Neural cell (in vitro differentiated cells): Measurements from ENCODE around the gene POLDIP3. TPM values are rescaled to one million over a fixed set of nuclear protein-coding genes. Genes with fewer than 3 reads are reported as not detected.

Source experiments
- H2AFZ ChIP-seq: fragments of 200-600, 300-800 bp; sonication (generic), shearing (Covaris generic); 2 replicates; pipeline ENCODE4 v1.6.0; 2014; ENCODE audit warnings: low read depth, mild to moderate bottlenecking, antibody characterized with exemption, low read length, moderate library complexity
- H3F3A ChIP-seq: fragments of 200-600 bp; shearing (Covaris generic); 2 replicates; pipeline ENCODE4 v1.6.1; 2016; ENCODE audit warnings: mild to moderate bottlenecking, moderate library complexity, mixed read lengths, antibody characterized with exemption, low read length; ENCODE audit not compliant: insufficient read depth, poor library complexity, severe bottlenecking
- H3K27ac ChIP-seq: fragments of 200-600, 300-800 bp; sonication (generic), shearing (Covaris generic); 2 replicates; pipeline ENCODE4 v1.5.1; 2014; ENCODE audit warnings: mild to moderate bottlenecking, low read length, moderate library complexity
- H3K27me3 ChIP-seq: fragments of 300-800, 200-600 bp; sonication (generic), shearing (Covaris generic); 2 replicates; pipeline ENCODE4 v1.6.0; 2014; ENCODE audit warnings: mild to moderate bottlenecking, low read depth, low read length, moderate library complexity; ENCODE audit not compliant: insufficient read depth
- H3K36me3 ChIP-seq: fragments of 300-800, 200-600 bp; sonication (generic), shearing (Covaris generic); 2 replicates; pipeline ENCODE4 v1.5.1; 2014; ENCODE audit warnings: mild to moderate bottlenecking, antibody characterized with exemption, low read length, moderate library complexity; ENCODE audit not compliant: insufficient read depth
- H3K4me2 ChIP-seq: fragments of 300-800, 200-600 bp; sonication (generic), shearing (Covaris generic); 2 replicates; pipeline ENCODE4 v1.6.0; 2014; ENCODE audit warnings: mild to moderate bottlenecking, low read length
- H3K4me3 ChIP-seq: fragments of 300-800, 200-600 bp; sonication (generic), shearing (Covaris generic); 2 replicates; pipeline ENCODE4 v1.5.1; 2014; ENCODE audit warnings: mild to moderate bottlenecking, low read length, moderate library complexity
- H3K79me2 ChIP-seq: fragments of 200-600 bp; shearing (Covaris generic); replicated peaks from 2 replicates; pipeline ENCODE4 v1.6.0; 2014; ENCODE audit warnings: mild to moderate bottlenecking, low read length, moderate library complexity; ENCODE audit not compliant: insufficient read depth
- H3K9ac ChIP-seq: fragments of 300-800, 200-600 bp; sonication (generic), shearing (Covaris generic); 2 replicates; pipeline ENCODE4 v1.6.1; 2016; ENCODE audit warnings: mild to moderate bottlenecking, low read length, mixed read lengths
- H3K9me2 ChIP-seq: fragments of 200-600 bp; shearing (Covaris generic); 2 replicates; pipeline ENCODE4 v1.6.1; 2016; ENCODE audit warnings: mild to moderate bottlenecking, low read length, mixed read lengths; ENCODE audit not compliant: insufficient read depth
- H3K9me3 ChIP-seq: fragments of 200-600, 300-800 bp; sonication (generic), shearing (Covaris generic); 2 replicates; pipeline ENCODE4 v1.6.1; 2016; ENCODE audit warnings: mild to moderate bottlenecking, mixed run types, low read length, moderate library complexity, mixed read lengths
- H4K20me1 ChIP-seq: fragments of 200-600 bp; shearing (Covaris generic); 2 replicates; pipeline ENCODE4 v1.6.1; 2016; ENCODE audit warnings: mild to moderate bottlenecking, mixed run types; ENCODE audit not compliant: insufficient read depth
- EP300 ChIP-seq: fragments of 450-650 bp; conservative IDR thresholded peaks from 2 replicates; pipeline ENCODE4 v1.6.1; 2014; ENCODE audit warnings: antibody characterized with exemption, mild to moderate bottlenecking, moderate library complexity; ENCODE audit not compliant: poor library complexity, severe bottlenecking
- EZH2 ChIP-seq: fragments of 200-600, 300-800 bp; shearing (Covaris generic), sonication (generic); IDR thresholded peaks from 2 replicates; pipeline ENCODE4 v1.6.1; 2014; ENCODE audit warnings: antibody characterized with exemption, low read length, borderline replicate concordance, mild to moderate bottlenecking; ENCODE audit not compliant: insufficient read depth, poor library complexity, severe bottlenecking
- MXI1 ChIP-seq: fragments of 450-650 bp; conservative IDR thresholded peaks from 2 replicates; pipeline ENCODE4 v1.6.1; 2014; ENCODE audit warnings: antibody characterized with exemption, mild to moderate bottlenecking; ENCODE audit not compliant: poor library complexity, severe bottlenecking
- POLR2AphosphoS5 ChIP-seq: IDR thresholded peaks from 2 replicates; pipeline ENCODE4 v1.6.1; 2012
- RAD21 ChIP-seq: fragments of 450-650 bp; conservative IDR thresholded peaks from 2 replicates; pipeline ENCODE4 v1.6.1; 2014; ENCODE audit warnings: antibody characterized with exemption, mild to moderate bottlenecking, moderate library complexity
- SMC3 ChIP-seq: fragments of 450-650 bp; conservative IDR thresholded peaks from 2 replicates; pipeline ENCODE4 v1.6.1; 2014; ENCODE audit warnings: antibody characterized with exemption, mild to moderate bottlenecking, moderate library complexity; ENCODE audit not compliant: poor library complexity
- TAF1 ChIP-seq: IDR thresholded peaks from 2 replicates; pipeline ENCODE4 v1.6.1; 2012; ENCODE audit warnings: low read depth
- polyA plus RNA-seq: library from polyadenylated mRNA; depleted of rRNA; stranded (reverse); fragments of >200 nt; gene quantifications from 2 replicates; pipeline ENCODE4 v1.2.3, GENCODE V29; 2014
- TF ChIP-seq, protein P1 (sequence below): fragments of 450-650 bp; IDR thresholded peaks from 2 replicates; pipeline ENCODE4 v1.5.1; 2014; ENCODE audit warnings: antibody characterized with exemption, mild to moderate bottlenecking, moderate library complexity; ENCODE audit not compliant: poor library complexity, severe bottlenecking
- TF ChIP-seq, protein P2 (sequence below): IDR thresholded peaks from 2 replicates; pipeline ENCODE4 v1.6.1; 2012; ENCODE audit warnings: borderline replicate concordance

POLDIP3 gene
- polyA plus RNA-seq, 1 donor from 2014 or later: 56.9 TPM

DNA sequence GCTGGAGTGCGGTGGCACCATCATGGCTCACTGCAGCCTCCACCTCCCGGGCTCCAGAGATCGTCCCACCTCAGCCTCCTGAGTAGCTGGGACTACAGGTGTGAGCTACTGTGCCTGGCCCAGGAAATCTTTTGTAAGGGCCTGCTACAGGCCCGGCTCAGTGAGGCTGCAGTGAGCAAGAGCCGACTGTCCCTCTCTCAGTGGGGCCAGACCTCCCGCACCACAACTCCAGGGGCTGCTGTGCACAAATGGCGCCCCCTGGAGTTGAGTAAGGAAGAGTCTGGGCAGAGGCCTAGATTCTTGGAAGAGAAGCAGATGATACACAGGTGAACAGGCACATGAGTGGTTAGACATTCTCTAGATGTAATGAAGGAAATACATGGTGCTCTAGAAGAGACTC lies 53.9 kb downstream of the POLDIP3 start:
- H3K36me3 ChIP-seq: no peaks in the 10 kb centered on the region
- TF ChIP-seq RAD21 (peak; percentile 12), TAF1 (no peak), EP300 (no peak)
- TF ChIP-seq, protein P1, sequence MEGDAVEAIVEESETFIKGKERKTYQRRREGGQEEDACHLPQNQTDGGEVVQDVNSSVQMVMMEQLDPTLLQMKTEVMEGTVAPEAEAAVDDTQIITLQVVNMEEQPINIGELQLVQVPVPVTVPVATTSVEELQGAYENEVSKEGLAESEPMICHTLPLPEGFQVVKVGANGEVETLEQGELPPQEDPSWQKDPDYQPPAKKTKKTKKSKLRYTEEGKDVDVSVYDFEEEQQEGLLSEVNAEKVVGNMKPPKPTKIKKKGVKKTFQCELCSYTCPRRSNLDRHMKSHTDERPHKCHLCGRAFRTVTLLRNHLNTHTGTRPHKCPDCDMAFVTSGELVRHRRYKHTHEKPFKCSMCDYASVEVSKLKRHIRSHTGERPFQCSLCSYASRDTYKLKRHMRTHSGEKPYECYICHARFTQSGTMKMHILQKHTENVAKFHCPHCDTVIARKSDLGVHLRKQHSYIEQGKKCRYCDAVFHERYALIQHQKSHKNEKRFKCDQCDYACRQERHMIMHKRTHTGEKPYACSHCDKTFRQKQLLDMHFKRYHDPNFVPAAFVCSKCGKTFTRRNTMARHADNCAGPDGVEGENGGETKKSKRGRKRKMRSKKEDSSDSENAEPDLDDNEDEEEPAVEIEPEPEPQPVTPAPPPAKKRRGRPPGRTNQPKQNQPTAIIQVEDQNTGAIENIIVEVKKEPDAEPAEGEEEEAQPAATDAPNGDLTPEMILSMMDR: peak; percentile 35

DNA sequence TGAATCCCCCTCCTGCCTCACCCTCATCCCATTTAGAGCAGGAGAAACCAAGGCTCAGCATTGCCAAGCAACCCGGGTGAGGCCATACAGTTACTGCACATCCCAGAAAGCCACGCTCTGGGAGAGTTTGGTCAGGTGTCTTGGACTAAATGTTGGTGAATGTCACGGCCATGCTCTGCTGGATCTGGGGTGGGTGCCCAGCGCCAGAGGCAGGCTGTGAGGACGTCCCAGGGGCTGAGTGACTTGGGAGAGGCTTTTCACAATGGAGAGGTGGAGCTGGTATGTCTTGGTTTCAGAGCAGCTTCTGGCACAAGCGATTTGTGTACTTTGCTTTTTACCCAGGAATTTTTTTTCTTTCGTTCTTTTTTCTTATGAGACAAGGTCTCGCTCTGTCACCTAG lies 54.3 kb downstream of the POLDIP3 start:
- Histone ChIP-seq H3K4me2 (no peak overlapping the region), H3K9me2 (no peaks in the 10 kb centered on the region), H3K4me3 (no peak overlapping the region), H4K20me1 (no peaks in the 10 kb centered on the region), H3K9me3 (no peaks in the 10 kb centered on the region), H3K27ac (no peak overlapping the region), H3K27me3 (no peaks in the 10 kb centered on the region), H3K36me3 (no peaks in the 10 kb centered on the region), H3K9ac (no peak overlapping the region), H3K79me2 (no peaks in the 10 kb centered on the region), H3F3A (no peaks in the 10 kb centered on the region), H2AFZ (no peak overlapping the region)
- TF ChIP-seq SMC3: no peak
- TF ChIP-seq, protein P2, sequence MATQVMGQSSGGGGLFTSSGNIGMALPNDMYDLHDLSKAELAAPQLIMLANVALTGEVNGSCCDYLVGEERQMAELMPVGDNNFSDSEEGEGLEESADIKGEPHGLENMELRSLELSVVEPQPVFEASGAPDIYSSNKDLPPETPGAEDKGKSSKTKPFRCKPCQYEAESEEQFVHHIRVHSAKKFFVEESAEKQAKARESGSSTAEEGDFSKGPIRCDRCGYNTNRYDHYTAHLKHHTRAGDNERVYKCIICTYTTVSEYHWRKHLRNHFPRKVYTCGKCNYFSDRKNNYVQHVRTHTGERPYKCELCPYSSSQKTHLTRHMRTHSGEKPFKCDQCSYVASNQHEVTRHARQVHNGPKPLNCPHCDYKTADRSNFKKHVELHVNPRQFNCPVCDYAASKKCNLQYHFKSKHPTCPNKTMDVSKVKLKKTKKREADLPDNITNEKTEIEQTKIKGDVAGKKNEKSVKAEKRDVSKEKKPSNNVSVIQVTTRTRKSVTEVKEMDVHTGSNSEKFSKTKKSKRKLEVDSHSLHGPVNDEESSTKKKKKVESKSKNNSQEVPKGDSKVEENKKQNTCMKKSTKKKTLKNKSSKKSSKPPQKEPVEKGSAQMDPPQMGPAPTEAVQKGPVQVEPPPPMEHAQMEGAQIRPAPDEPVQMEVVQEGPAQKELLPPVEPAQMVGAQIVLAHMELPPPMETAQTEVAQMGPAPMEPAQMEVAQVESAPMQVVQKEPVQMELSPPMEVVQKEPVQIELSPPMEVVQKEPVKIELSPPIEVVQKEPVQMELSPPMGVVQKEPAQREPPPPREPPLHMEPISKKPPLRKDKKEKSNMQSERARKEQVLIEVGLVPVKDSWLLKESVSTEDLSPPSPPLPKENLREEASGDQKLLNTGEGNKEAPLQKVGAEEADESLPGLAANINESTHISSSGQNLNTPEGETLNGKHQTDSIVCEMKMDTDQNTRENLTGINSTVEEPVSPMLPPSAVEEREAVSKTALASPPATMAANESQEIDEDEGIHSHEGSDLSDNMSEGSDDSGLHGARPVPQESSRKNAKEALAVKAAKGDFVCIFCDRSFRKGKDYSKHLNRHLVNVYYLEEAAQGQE: no peak
- TF ChIP-seq EZH2: no peak
- no peak for TF ChIP-seq EP300
- TF ChIP-seq, protein P1: no peak
- TF ChIP-seq MXI1: no peak
- no peak for TF ChIP-seq POLR2AphosphoS5
- no peak for TF ChIP-seq RAD21
- no peak for TF ChIP-seq TAF1

More for the DNA sequence above, 53.9 kb downstream of the POLDIP3 start:
- H2AFZ ChIP-seq: no peak overlapping the region
- H4K20me1 ChIP-seq: no peaks in the 10 kb centered on the region
- no peak overlapping the region for H3K4me2 ChIP-seq
- no peaks in the 10 kb centered on the region for H3K79me2 ChIP-seq
- no peak overlapping the region for H3K27ac ChIP-seq
- no peak overlapping the region for H3K9ac ChIP-seq
- H3K9me3 ChIP-seq: no peaks in the 10 kb centered on the region
- no peaks in the 10 kb centered on the region for H3K9me2 ChIP-seq
- H3F3A ChIP-seq: no peaks in the 10 kb centered on the region
- no peaks in the 10 kb centered on the region for H3K27me3 ChIP-seq
- H3K4me3 ChIP-seq: no peak overlapping the region
